Measurements from ENCODE around the gene MYRIP.

The MYRIP gene

GRCh38 chr3:39910135-39910534, 100.7 kb downstream of the MYRIP start:
- DNase-seq, result no peak

DNA sequence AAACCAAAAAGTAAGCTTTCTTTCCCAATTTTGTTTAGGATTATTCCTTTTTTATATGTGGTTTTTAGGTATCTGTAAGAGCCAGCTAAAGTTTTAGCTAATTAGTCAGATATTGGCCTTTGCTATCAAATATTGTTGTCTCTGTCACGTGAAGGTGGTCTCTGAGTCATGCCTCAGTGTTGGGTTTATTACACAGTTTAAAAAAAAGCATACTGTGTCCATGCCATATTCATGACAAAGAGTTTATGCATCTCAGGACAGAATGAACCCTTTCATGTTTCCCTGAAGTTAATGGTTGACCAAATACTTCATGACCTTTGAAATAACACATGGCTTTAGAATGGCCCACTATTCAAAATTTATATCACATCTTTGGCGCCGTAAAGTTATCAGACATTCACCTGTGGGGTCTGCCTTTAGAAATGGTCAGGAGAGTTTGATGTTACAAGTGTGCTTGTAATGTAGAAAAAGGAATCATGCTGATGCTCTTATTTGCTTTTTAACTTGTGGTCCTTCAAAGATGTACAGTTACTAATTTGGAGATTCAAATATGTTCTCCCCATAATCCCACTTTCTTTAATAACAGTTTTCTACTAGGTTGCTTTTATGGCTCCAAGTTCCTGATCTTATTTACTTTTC, 101.5 kb downstream of the MYRIP start:
- no peak for DNase-seq

DNA sequence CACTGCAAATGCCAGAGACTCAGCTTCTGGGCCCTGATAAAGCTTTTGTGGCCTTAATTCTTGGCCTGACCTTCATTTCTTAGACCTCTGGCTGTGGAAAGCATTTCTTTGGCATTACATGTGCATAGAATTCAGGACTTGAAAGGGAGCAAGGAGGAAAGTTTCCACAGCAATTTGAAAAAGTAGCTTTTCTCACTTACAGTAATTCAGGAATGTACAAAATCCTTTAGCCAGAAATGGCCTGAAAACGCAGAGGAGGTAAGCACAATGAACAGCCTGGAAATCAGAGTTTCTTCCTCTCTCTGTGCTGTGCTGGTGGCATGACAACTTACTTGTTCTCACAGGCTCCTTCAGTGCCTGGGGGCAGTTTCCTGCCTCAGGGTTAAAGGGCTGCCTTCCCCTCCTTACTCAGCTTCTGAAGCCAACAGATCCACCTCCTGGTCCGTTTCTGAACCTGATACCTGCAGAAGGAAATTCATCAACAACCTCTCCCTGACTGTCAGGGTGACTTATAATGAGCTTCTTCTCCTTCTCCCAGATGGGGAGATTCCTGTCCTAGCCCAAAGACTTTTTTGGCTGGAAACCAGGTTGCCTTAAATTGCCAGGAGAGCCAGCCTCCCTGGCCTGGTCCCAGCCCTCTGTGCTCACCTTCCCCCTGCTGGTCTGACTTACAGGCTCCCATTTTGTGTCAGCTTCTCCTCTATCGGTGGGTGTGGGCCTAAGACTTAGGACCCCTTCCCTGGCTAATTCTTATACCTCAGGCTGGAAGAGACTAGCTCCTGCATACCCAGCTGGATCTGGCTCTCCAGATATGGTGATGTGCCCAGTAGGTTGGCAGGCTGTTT, 102.3 kb downstream of the MYRIP start:
- DNase-seq, result no peak

DNA sequence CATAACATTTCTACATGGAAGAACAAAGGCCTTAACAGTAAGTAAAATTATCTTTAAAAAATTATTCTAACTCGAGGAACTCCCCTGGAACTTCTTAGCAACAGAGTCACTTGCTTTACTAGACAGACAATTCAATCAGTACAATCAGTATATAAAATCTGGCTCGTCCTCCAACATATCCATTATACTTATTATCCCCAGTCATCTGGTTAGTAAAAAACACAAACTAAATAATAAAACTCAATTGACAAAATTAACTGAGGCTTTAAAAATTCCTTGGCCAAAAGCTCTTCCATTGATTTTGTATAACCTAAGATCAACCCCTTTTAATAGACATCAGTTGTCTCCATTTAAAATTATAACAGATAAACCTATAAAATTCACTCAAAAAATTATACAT, 105.6 kb downstream of the MYRIP start:
- no peak for DNase-seq

GRCh38 chr3:39917065-39917773, 107.8 kb downstream of the MYRIP start:
- DNase-seq, result no peak

DNA sequence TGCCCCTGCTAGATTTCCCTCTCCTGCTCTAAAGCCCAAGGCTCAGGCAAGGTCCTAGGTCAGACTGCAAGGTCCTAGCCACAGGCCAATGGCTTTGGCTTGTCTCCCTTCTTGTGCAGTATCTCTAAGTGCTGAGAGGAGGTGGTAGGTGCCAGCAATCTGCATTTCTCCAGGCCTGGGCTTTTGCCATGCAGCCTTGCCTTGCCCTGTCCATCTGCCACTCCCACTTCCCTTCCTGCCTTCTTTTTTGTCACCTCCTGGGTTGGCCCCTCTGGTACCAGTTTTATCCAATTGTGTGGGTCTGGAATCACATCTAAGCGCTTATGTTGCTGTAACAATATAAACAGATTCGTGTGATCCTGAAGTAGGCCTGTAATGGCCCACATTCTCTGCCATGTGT, 109.9 kb downstream of the MYRIP start:
- DNase-seq, result no peak

DNA sequence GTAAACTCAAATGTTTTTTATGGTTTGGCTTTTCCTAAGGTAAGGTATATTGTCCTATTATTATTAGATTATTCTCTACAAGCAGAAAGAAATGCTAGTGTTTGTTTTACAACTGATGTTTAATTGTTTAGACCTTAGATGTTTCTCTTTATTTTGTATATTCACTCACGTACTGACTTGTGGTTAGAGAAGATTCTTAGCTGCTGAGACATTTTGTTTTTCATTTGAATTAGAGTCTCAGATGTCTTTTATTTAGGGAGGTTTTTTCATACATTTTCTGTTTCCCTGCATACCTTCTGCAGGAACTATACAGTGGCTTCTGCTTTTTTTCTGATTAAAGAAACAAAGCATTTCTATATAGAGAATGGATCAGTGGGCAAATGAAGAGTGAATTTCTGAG, 110.9 kb downstream of the MYRIP start:
- DNase-seq, result no peak

- no peak for DNase-seq
Observed at GRCh38 chr3:39927479-39927878, 118.1 kb downstream of the MYRIP start.

DNA sequence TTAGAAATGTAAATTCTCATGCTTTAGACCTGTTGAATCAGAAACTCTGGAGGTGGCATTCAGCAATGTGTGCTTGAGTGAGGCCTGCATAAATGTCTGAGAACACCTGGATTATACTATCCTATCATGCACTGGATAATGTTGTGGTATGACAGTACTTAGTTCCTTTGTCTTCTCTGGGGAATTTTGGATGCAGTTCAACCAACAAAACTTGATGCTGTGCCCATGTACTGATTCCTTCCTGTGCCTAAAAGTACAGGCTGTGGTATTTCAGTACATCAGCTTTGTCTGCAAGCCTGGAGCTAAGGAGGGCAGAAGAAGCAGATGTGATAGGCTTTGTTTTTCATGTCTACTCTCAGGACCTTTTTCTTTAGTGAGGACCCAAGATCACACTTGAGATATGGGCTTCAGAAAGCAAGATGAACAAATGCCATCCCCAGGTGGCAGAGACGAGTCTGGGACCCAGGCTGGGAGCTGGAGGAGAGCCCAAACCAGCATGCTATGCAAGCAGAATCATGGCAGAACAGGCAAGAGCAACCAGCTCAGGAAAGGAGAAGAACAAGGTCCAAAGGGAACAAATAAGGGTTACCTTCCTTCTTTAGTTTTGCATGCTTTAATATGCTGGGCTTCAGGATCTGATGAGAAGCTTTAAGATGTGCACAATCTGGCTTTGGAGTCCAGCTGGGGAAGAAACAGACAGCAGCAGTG, 124.7 kb downstream of the MYRIP start:
- DNase-seq, result no peak

DNA sequence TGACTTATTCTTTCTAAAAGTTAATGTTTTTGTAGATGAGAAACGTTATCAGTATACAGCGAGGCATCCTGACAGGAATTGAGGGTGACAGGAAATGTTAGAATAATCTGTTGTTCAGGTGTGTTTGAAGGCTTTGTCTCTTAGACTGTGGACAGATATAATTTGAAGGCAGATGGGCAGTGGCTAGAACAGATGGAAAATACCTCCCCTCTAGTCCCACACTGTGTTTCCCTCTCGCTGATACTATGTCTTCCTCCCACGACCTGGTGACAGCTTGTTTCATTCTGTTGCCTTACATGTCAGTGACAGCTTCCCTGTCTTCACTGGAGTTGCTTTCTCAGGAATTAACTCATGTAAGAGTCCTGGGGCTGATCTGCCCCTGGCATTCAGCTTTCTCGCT, 125.3 kb downstream of the MYRIP start:
- DNase-seq, result no peak

DNA sequence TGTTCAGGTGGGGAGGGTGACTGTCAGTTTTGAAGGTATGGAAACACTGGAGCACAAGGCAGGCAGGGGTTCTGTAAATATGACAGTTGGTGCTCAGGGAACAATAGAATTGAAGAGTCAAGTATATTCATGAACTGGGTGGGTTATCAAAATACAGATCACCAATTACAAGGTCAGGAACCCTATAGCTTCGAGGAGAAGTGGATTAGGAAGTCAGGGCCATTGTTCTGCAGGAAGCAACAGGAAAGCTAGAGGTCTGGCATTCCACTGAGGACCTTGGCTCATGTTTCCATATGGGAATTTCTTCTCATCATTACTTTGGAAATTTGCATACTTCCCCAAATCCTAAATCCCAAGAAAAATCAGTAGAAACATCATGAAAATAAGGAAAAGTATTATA, 125.9 kb downstream of the MYRIP start:
- no peak for DNase-seq

GRCh38 chr3:39936848-39937247, 127.4 kb downstream of the MYRIP start:
- DNase-seq, result no peak

DNA sequence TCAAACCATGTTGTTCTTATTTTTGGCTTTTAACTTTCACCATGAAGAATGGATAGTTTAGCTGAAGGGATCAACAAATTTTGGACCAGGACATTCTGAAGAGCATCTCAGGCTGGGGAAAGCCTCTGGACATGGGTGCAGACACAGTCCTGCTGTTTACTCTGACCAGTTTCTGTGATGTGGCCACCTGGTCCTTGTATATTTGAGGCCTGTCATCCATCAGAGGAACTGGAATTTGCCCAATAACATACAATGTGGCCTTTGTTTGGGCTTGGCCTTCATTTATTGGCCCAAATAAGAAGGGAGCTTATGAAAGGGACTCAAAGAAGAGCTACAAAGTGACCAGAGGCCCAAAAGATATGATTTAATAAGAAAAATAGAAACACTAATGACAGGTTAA, 127.9 kb downstream of the MYRIP start:
- no peak for DNase-seq

DNA sequence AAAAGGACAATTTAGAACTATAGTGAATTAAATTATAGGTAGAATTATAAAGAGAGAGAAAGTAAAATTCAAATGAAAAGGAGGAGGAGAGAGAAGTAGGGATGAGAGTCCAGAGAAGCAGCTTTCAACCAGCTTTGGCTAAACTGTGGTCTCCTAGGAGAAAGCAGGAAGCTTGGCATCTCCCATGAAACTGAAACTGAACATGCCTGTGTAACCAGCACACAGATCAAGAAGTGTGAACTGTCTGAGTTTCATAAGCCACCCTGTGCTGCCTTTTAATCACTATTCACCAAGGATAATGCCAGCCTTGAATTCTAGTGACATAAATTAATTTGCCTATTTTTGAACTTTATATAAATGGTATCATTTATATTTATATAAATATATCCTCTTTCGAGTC, 128.5 kb downstream of the MYRIP start:
- no peak for DNase-seq

GRCh38 chr3:39941931-39942330, 132.5 kb downstream of the MYRIP start:
- no peak for DNase-seq

GRCh38 chr3:39960515-39961191, 151.2 kb downstream of the MYRIP start:
- no peak for DNase-seq

DNA sequence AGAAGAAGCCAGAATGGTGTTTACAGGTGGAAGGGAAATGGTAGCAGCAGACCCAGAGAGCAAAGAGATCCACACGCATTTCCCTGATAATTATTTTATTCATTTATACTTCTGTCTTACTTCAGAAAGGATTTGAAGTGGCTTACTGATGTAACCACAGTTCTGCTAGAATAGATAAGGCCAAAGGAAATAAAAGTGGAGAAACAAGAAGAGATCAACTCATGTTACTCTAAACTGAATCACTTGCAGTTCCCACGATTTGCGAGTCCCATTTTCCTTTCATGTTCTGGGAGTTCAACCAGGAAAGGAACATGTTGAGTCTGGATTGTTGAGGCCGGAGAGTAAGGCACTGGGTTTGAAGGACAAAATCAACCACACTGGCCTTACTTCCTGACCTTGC, 151.8 kb downstream of the MYRIP start:
- DNase-seq, result no peak

DNA sequence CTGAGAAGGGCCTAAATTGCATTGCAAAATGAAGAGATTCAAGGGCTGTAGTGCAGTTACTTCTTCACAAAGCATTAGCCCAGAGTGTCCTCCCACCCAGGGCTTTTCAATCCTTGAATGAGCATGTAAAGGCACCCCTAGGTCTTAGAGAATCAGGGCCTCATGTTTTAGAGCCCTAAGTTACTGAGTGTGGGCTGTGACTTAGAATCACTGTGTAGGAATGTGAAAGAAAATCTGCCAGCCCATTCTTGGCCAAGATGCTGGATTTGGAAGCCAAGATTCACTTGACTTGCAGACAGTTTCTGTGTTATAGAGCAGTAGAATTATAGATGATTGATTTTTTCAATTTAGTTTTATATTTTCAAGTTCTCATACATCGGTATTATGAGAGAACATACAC, 153.2 kb downstream of the MYRIP start:
- no peak for DNase-seq

GRCh38 chr3:39965461-39965860, 156.1 kb downstream of the MYRIP start:
- no peak for DNase-seq

- no peak for DNase-seq
Observed at GRCh38 chr3:39965997-39966396, 156.6 kb downstream of the MYRIP start.

GRCh38 chr3:39970982-39971381, 161.6 kb downstream of the MYRIP start:
- no peak for DNase-seq

GRCh38 chr3:39971559-39972031, 162.2 kb downstream of the MYRIP start:
- no peak for DNase-seq

GRCh38 chr3:39972508-39972907, 163.1 kb downstream of the MYRIP start:
- DNase-seq, result no peak

All from DMS79 (cell line).